ENCODE results near the gene LRRTM4.

- TF ChIP-seq CTCF (IDR thresholded peaks at IDR 0.05; ENCODE audit: poor library complexity, severe bottlenecking) (no peak), EZH2 (IDR thresholded peaks at IDR 0.05; ENCODE audit: borderline replicate concordance, insufficient read depth, low read length, poor library complexity, severe bottlenecking) (no peak), REST (IDR thresholded peaks at IDR 0.05; ENCODE audit: borderline replicate concordance) (no peak), EP300 (conservative IDR thresholded peaks at IDR 0.05; ENCODE audit: poor library complexity, severe bottlenecking) (no peak), SMC3 (conservative IDR thresholded peaks at IDR 0.05; ENCODE audit: poor library complexity) (no peak), TAF1 (IDR thresholded peaks at IDR 0.05; ENCODE audit: low read depth) (no peak)
These were observed 173.4 kb downstream of the LRRTM4 start for GRCh38 chr2:77348821-77349220.
